ENCODE data around the gene CWH43. TPM values are rescaled to one million over a fixed set of nuclear protein-coding genes. Genes with fewer than 3 reads are reported as not detected.

The CWH43 gene
- total RNA-seq, 4 donors from 2014 or later, result 5.3 to 27.4 (median 18.8) TPM

GRCh38 chr4:48998440-48998839, 12.4 kb downstream of the CWH43 start:
- intact Hi-C loops (cut with DNase I), result no loop called here
- no peak overlapping the region for H3K27ac ChIP-seq
- H3K4me1 ChIP-seq, result no peaks in the 10 kb centered on the region
- no peaks in the 10 kb centered on the region for H3K27me3 ChIP-seq
- TF ChIP-seq CTCF (IDR thresholded peaks at IDR 0.05), result no peak
- no peak for TF ChIP-seq POLR2A (IDR thresholded peaks at IDR 0.05)
- no peak overlapping the region for H3K4me3 ChIP-seq (replicated peaks in 1 of 3)
- DNase-seq, result no peak
- WGBS, 2 donors, result 84 to 92% methylated on average over 6 of the region's 6 CpGs
- no peaks in the 10 kb centered on the region for H3K36me3 ChIP-seq
- no peaks in the 10 kb centered on the region for H3K9me3 ChIP-seq

GRCh38 chr4:49000806-49001205, 14.7 kb downstream of the CWH43 start:
- no peak for DNase-seq
- no peak for TF ChIP-seq POLR2A (IDR thresholded peaks at IDR 0.05)
- TF ChIP-seq CTCF (IDR thresholded peaks at IDR 0.05), result no peak
- no peaks in the 10 kb centered on the region for H3K9me3 ChIP-seq
- no peaks in the 10 kb centered on the region for H3K27me3 ChIP-seq
- no peak overlapping the region for H3K27ac ChIP-seq
- H3K4me3 ChIP-seq (replicated peaks in 1 of 3), result no peak overlapping the region
- no peaks in the 10 kb centered on the region for H3K4me1 ChIP-seq
- intact Hi-C loops (cut with DNase I), result no loop called here
- no peaks in the 10 kb centered on the region for H3K36me3 ChIP-seq

GRCh38 chr4:49002931-49003330, 16.9 kb downstream of the CWH43 start:
- H3K4me3 ChIP-seq (replicated peaks in 1 of 3), result no peak overlapping the region
- intact Hi-C loops (cut with DNase I), result no loop called here
- no peak for DNase-seq

GRCh38 chr4:49018718-49019295, 32.7 kb downstream of the CWH43 start:
- 92 to 95% methylated on average over 2 of the region's 2 CpGs for WGBS, 2 donors

More at GRCh38 chr4:49002931-49003330, 16.9 kb downstream of the CWH43 start:
- Histone ChIP-seq H3K9me3 (no peaks in the 10 kb centered on the region), H3K36me3 (no peaks in the 10 kb centered on the region), H3K27ac (no peak overlapping the region), H3K27me3 (no peaks in the 10 kb centered on the region), H3K4me1 (no peaks in the 10 kb centered on the region)
- TF ChIP-seq POLR2A (IDR thresholded peaks at IDR 0.05) (no peak), CTCF (IDR thresholded peaks at IDR 0.05) (no peak)

More at GRCh38 chr4:49018718-49019295, 32.7 kb downstream of the CWH43 start:
- DNase-seq, result no peak
- H3K9me3 ChIP-seq, result no peaks in the 10 kb centered on the region
- no peaks in the 10 kb centered on the region for H3K27me3 ChIP-seq
- H3K4me1 ChIP-seq, result no peaks in the 10 kb centered on the region
- TF ChIP-seq CTCF (IDR thresholded peaks at IDR 0.05) (no peak), POLR2A (IDR thresholded peaks at IDR 0.05) (no peak)
- H3K27ac ChIP-seq, result no peak overlapping the region
- H3K36me3 ChIP-seq, result no peaks in the 10 kb centered on the region
- intact Hi-C loops (cut with DNase I), result no loop called here
- H3K4me3 ChIP-seq (replicated peaks in 1 of 3), result no peak overlapping the region
